BJ (cell line): ENCODE data around the gene ERGIC1. TPM values are rescaled to one million over a fixed set of nuclear protein-coding genes. Genes with fewer than 3 reads are reported as not detected.

ENCODE experiments used
- CTCF ChIA-PET: fragments of 350-600 bp; formaldehyde crosslinking; extraction: SDS; loops from one replicate; lab custom pipeline; 2021; ENCODE audit warnings: antibody characterized with exemption, inconsistent platforms; lab: Yijun Ruan, JAX
- POLR2A ChIA-PET: fragments of 300-600 bp; sonication (Branson Sonifier 250); formaldehyde crosslinking; extraction: SDS; loops from one replicate; lab custom pipeline; 2021; ENCODE audit warnings: antibody characterized with exemption; lab: Charles Lee
- DNase-seq: peaks from one replicate; pipeline ENCODE4 v3.0.0-alpha.2; 2011; ENCODE audit warnings: low read depth
- H3K27me3 ChIP-seq: 2 replicates; pipeline ENCODE4 v1.6.0; 2011; ENCODE audit warnings: low read length; ENCODE audit not compliant: control insufficient read depth, insufficient read depth
- H3K36me3 ChIP-seq: 2 replicates; pipeline ENCODE4 v1.5.1; 2011; ENCODE audit warnings: low read length; ENCODE audit not compliant: control insufficient read depth, insufficient read depth
- H3K4me3 ChIP-seq: 2 replicates; pipeline ENCODE4 v1.5.1; 2011; ENCODE audit warnings: low read depth, mild to moderate bottlenecking, control low read depth, low read length
- polyA plus RNA-seq: library from polyadenylated mRNA; depleted of rRNA; stranded (reverse); fragments of >200 nt; gene quantifications from 2 replicates; pipeline ENCODE4 v1.2.3, GENCODE V29; 2011
- TF ChIP-seq, protein P1 (sequence below): IDR thresholded peaks from 2 replicates; pipeline ENCODE4 v1.5.1; 2011; ENCODE audit warnings: low read depth, mild to moderate bottlenecking, control low read depth, inconsistent platforms, low read length, moderate library complexity; ENCODE audit not compliant: insufficient read depth

ERGIC1 gene
- polyA plus RNA-seq, 1 experiment: 216 TPM

- POLR2A ChIA-PET: no interaction called here
- no peak overlapping the region for H3K4me3 ChIP-seq
Observed at GRCh38 chr5:172868436-172868923, 34.4 kb downstream of the ERGIC1 start.

DNA sequence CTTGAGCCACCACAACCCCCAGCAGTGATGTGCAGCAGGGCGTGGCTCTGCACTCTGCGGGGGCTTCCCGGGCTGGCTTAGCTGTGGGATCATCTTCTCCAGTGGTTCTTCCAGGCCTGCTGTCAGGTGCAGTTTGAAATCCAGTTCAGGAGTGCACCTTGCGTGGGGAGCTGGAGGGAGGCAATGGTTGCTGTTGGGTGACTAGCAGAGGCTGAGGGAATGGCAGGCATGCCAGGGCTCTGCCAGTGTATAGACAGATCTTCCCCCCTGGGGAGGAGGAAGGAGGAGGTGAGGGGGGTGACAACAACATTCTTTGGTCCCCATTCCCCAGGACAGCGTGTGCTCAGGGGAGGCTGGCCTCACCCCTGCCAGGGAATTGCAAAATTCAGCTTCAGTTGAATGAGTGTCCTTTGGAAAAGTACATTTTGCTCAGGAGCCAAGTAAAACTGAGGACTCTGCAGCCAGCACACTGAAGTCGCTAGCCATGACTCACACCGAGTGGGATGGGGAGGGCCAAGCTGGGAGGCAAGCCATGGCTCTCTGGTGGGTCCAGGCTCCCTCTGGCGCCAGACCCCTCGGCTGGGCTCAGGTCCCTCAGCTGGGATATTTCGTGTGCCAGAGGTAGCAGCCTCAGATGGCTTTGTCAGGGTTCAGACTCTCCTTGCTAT is 35.0 kb downstream of the ERGIC1 start:
- DNase-seq: peak; percentile 81
- Histone ChIP-seq H3K4me3 (no peak overlapping the region), H3K36me3 (no peaks in the 10 kb centered on the region), H3K27me3 (no peaks in the 10 kb centered on the region)
- TF ChIP-seq, protein P1, sequence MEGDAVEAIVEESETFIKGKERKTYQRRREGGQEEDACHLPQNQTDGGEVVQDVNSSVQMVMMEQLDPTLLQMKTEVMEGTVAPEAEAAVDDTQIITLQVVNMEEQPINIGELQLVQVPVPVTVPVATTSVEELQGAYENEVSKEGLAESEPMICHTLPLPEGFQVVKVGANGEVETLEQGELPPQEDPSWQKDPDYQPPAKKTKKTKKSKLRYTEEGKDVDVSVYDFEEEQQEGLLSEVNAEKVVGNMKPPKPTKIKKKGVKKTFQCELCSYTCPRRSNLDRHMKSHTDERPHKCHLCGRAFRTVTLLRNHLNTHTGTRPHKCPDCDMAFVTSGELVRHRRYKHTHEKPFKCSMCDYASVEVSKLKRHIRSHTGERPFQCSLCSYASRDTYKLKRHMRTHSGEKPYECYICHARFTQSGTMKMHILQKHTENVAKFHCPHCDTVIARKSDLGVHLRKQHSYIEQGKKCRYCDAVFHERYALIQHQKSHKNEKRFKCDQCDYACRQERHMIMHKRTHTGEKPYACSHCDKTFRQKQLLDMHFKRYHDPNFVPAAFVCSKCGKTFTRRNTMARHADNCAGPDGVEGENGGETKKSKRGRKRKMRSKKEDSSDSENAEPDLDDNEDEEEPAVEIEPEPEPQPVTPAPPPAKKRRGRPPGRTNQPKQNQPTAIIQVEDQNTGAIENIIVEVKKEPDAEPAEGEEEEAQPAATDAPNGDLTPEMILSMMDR: peak; percentile 51
- ChIA-PET POLR2A (interaction anchor here (0.8 kb wide), 1 partner anchor 98 kb away, joined by 5 read pairs; no protein-coding TSS in a partner anchor), CTCF (interaction anchor here (0.9 to 2.5 kb wide), 9 partner anchors 8 to 155 kb away, joined by 3 to 13 read pairs (median 4); partner anchors contain the start of gene DUSP1)

More at GRCh38 chr5:172868436-172868923, 34.4 kb downstream of the ERGIC1 start:
- no peak for DNase-seq
- CTCF ChIA-PET: interaction anchor here (1.0 to 2.5 kb wide), 5 partner anchors 8 to 154 kb away, joined by 3 to 13 read pairs (median 6); partner anchors contain the start of gene DUSP1
- TF ChIP-seq, protein P1: no peak
- Histone ChIP-seq H3K27me3 (no peaks in the 10 kb centered on the region), H3K36me3 (no peaks in the 10 kb centered on the region)

DNA sequence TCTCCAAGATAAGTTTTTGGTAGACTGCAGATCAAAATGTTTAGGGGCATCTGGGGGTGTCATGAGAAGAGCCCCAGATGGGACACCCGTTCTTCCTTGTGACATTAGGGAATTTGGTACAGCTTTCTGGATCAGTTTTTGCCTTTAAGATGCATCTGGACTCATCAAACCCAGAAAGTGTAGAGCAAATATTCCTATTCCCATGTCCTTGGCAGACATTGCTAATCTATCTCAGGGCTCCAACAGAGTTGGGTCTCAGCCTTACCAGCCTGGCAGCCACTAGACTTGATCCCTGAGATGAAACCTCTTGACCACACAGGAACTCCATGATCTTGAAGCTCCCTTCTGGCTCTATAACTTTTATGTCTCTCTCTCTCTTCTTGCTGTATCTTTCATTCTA is 35.6 kb downstream of the ERGIC1 start:
- DNase-seq: no peak
- TF ChIP-seq, protein P1: no peak
- ChIA-PET POLR2A (interaction anchor here (0.8 kb wide), 1 partner anchor 98 kb away, joined by 5 read pairs; no protein-coding TSS in a partner anchor), CTCF (interaction anchor here (0.9 to 4.0 kb wide), 9 partner anchors 9 to 155 kb away, joined by 4 to 23 read pairs (median 5); partner anchors contain the start of gene DUSP1)
- Histone ChIP-seq H3K4me3 (no peak overlapping the region), H3K27me3 (no peaks in the 10 kb centered on the region), H3K36me3 (no peaks in the 10 kb centered on the region)

- TF ChIP-seq, protein P1: no peak
- ChIA-PET POLR2A (no interaction called here), CTCF (interaction anchor here (0.6 to 4.0 kb wide), 7 partner anchors 11 to 175 kb away, joined by 3 to 23 read pairs (median 4); partner anchors contain the start of gene DUSP1)
- DNase-seq: no peak
- H3K27me3 ChIP-seq: no peaks in the 10 kb centered on the region
- no peak overlapping the region for H3K4me3 ChIP-seq
- H3K36me3 ChIP-seq: no peaks in the 10 kb centered on the region
Observed at GRCh38 chr5:172870291-172870714, 36.3 kb downstream of the ERGIC1 start.
